Measurements from ENCODE around the gene PCNX1.

The PCNX1 gene

DNA sequence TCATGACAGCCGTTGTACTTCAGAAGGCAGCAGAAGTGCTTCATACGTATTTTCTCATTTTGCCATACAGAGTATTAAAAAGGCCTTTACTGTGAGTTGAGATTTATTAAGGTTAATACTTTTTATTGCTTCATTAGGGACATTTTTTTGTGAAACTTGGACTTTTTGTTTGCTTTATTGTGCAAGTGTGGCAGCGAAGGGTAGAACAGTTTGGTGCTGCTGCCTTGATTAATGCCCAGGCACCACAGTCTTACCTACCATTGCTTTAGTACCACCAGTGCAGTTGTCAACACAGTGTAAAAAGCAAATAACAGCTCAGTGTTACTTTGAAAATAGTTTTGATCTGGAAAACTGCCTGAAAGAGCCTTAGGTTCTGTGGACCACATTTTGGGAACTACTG, 147.4 kb downstream of the PCNX1 start:
- H3K4me1 ChIP-seq (ENCODE audit: insufficient read depth, low read length, poor library complexity, severe bottlenecking): no peaks in the 10 kb centered on the region
- H3K79me2 ChIP-seq (ENCODE audit: insufficient read depth, low read length): no peaks in the 10 kb centered on the region
- H2AFZ ChIP-seq (ENCODE audit: low read length): no peak overlapping the region
- no peaks in the 10 kb centered on the region for H4K20me1 ChIP-seq (ENCODE audit: insufficient read depth, low read length, poor library complexity, severe bottlenecking)
- H3K9ac ChIP-seq (ENCODE audit: low read depth, low read length, poor library complexity, severe bottlenecking): no peak overlapping the region
- H3K9me3 ChIP-seq (ENCODE audit: insufficient read depth, low read depth, low read length): no peaks in the 10 kb centered on the region
- TF ChIP-seq, protein P1, sequence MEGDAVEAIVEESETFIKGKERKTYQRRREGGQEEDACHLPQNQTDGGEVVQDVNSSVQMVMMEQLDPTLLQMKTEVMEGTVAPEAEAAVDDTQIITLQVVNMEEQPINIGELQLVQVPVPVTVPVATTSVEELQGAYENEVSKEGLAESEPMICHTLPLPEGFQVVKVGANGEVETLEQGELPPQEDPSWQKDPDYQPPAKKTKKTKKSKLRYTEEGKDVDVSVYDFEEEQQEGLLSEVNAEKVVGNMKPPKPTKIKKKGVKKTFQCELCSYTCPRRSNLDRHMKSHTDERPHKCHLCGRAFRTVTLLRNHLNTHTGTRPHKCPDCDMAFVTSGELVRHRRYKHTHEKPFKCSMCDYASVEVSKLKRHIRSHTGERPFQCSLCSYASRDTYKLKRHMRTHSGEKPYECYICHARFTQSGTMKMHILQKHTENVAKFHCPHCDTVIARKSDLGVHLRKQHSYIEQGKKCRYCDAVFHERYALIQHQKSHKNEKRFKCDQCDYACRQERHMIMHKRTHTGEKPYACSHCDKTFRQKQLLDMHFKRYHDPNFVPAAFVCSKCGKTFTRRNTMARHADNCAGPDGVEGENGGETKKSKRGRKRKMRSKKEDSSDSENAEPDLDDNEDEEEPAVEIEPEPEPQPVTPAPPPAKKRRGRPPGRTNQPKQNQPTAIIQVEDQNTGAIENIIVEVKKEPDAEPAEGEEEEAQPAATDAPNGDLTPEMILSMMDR (conservative IDR thresholded peaks at IDR 0.05; ENCODE audit: low read length): no peak
- no peak for TF ChIP-seq EZH2phosphoT487 (IDR thresholded peaks at IDR 0.05; ENCODE audit: borderline replicate concordance)
- peaks cover under 1% of the 10 kb centered on the region; the same call in 1 of the 2 replicates for H3F3A ChIP-seq (ENCODE audit: low read depth)
- no peak overlapping the region for H3K4me3 ChIP-seq (ENCODE audit: low read length, poor library complexity, severe bottlenecking)
- no peaks in the 10 kb centered on the region for H3K9me2 ChIP-seq (replicated peaks; ENCODE audit: low read depth, low read length)
- H3K36me3 ChIP-seq (ENCODE audit: insufficient read depth, low read length): peaks cover 66% of the 10 kb centered on the region
- no peaks in the 10 kb centered on the region for H3K27me3 ChIP-seq (ENCODE audit: insufficient read depth, low read length, poor library complexity, severe bottlenecking)
- no peak overlapping the region for H3K4me2 ChIP-seq (ENCODE audit: low read depth, low read length, poor library complexity, severe bottlenecking)

DNA sequence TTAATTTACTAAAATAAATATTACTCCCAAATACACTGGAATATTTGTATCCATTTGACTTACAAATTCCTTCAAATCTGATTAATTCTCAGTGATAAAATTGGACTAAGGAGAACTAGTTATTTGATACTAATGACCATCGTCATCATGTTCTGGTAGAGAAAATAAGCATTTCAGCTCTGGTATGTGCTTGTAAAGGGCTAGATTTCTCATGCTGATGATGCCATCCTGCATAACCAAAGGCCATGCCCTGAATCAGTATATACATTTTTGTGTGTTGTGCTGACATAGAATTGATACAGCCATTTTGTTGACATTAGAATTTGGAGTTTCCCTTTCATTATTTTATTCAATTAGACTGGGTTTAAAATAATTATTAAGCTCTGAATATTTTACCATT, 148.9 kb downstream of the PCNX1 start:
- H3K36me3 ChIP-seq (ENCODE audit: insufficient read depth, low read length): peaks cover 76% of the 10 kb centered on the region
- no peaks in the 10 kb centered on the region for H3K27me3 ChIP-seq (ENCODE audit: insufficient read depth, low read length, poor library complexity, severe bottlenecking)
- no peaks in the 10 kb centered on the region for H3K9me2 ChIP-seq (replicated peaks; ENCODE audit: low read depth, low read length)
- no peaks in the 10 kb centered on the region for H3K4me1 ChIP-seq (ENCODE audit: insufficient read depth, low read length, poor library complexity, severe bottlenecking)
- H3K9ac ChIP-seq (ENCODE audit: low read depth, low read length, poor library complexity, severe bottlenecking): no peak overlapping the region
- no peaks in the 10 kb centered on the region for H3F3A ChIP-seq (ENCODE audit: low read depth)
- TF ChIP-seq, protein P1 (conservative IDR thresholded peaks at IDR 0.05; ENCODE audit: low read length): no peak
- TF ChIP-seq EZH2phosphoT487 (IDR thresholded peaks at IDR 0.05; ENCODE audit: borderline replicate concordance): no peak
- no peak overlapping the region for H3K4me2 ChIP-seq (ENCODE audit: low read depth, low read length, poor library complexity, severe bottlenecking)
- no peaks in the 10 kb centered on the region for H3K79me2 ChIP-seq (ENCODE audit: insufficient read depth, low read length)
- no peaks in the 10 kb centered on the region for H4K20me1 ChIP-seq (ENCODE audit: insufficient read depth, low read length, poor library complexity, severe bottlenecking)
- H3K4me3 ChIP-seq (ENCODE audit: low read length, poor library complexity, severe bottlenecking): no peak overlapping the region
- no peak overlapping the region for H2AFZ ChIP-seq (ENCODE audit: low read length)
- H3K9me3 ChIP-seq (ENCODE audit: insufficient read depth, low read depth, low read length): no peaks in the 10 kb centered on the region

DNA sequence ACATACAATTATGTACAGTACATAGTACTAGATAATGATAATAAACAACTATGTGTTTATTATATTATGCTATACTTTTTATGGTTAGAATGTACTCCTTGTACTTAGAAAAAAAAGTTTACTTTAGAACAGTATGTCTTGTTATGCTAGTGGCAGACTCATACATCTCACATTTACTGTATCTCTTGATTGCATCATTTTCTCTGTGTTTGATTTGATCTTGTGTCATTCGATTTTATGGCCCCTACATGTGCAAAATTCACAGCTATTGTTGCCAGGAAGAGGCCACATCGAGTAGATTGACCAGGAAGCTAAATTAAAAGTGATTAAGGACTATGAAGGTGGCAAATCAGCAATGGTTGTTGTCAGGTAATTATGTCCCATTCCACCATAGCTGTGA, 153.0 kb downstream of the PCNX1 start:
- no peak overlapping the region for H3K4me2 ChIP-seq (ENCODE audit: low read depth, low read length, poor library complexity, severe bottlenecking)
- H3K4me1 ChIP-seq (ENCODE audit: insufficient read depth, low read length, poor library complexity, severe bottlenecking): no peaks in the 10 kb centered on the region
- H3K9me3 ChIP-seq (ENCODE audit: insufficient read depth, low read depth, low read length): peaks cover 7% of the 10 kb centered on the region; the same call in 1 of the 2 replicates
- no peak for TF ChIP-seq EZH2phosphoT487 (IDR thresholded peaks at IDR 0.05; ENCODE audit: borderline replicate concordance)
- TF ChIP-seq, protein P1 (conservative IDR thresholded peaks at IDR 0.05; ENCODE audit: low read length): no peak
- H2AFZ ChIP-seq (ENCODE audit: low read length): no peak overlapping the region
- H3K4me3 ChIP-seq (ENCODE audit: low read length, poor library complexity, severe bottlenecking): no peak overlapping the region
- H3K9me2 ChIP-seq (replicated peaks; ENCODE audit: low read depth, low read length): no peaks in the 10 kb centered on the region
- no peaks in the 10 kb centered on the region; the same call in 1 of the 2 replicates for H3F3A ChIP-seq (ENCODE audit: low read depth)
- peaks cover 64% of the 10 kb centered on the region for H3K36me3 ChIP-seq (ENCODE audit: insufficient read depth, low read length)
- no peaks in the 10 kb centered on the region for H4K20me1 ChIP-seq (ENCODE audit: insufficient read depth, low read length, poor library complexity, severe bottlenecking)
- no peaks in the 10 kb centered on the region for H3K79me2 ChIP-seq (ENCODE audit: insufficient read depth, low read length)
- H3K27me3 ChIP-seq (ENCODE audit: insufficient read depth, low read length, poor library complexity, severe bottlenecking): no peaks in the 10 kb centered on the region
- H3K9ac ChIP-seq (ENCODE audit: low read depth, low read length, poor library complexity, severe bottlenecking): no peak overlapping the region

Data from Loucy (cell line).